ENCODE results near the gene DNAJC5.

- TF ChIP-seq, protein P1, sequence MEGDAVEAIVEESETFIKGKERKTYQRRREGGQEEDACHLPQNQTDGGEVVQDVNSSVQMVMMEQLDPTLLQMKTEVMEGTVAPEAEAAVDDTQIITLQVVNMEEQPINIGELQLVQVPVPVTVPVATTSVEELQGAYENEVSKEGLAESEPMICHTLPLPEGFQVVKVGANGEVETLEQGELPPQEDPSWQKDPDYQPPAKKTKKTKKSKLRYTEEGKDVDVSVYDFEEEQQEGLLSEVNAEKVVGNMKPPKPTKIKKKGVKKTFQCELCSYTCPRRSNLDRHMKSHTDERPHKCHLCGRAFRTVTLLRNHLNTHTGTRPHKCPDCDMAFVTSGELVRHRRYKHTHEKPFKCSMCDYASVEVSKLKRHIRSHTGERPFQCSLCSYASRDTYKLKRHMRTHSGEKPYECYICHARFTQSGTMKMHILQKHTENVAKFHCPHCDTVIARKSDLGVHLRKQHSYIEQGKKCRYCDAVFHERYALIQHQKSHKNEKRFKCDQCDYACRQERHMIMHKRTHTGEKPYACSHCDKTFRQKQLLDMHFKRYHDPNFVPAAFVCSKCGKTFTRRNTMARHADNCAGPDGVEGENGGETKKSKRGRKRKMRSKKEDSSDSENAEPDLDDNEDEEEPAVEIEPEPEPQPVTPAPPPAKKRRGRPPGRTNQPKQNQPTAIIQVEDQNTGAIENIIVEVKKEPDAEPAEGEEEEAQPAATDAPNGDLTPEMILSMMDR (IDR thresholded peaks at IDR 0.05): no peak
- TF ChIP-seq POLR2A (IDR thresholded peaks at IDR 0.05): no peak
Measured at GRCh38 chr20:63898882-63899558, 4.1 kb downstream of the DNAJC5 start.
